Parathyroid adenoma (tissue), 2 donors: ENCODE data around the gene KCTD20.

Experiments
- H2AFZ ChIP-seq: fragments of 300-600 bp; sonication (generic); one replicate; pipeline ENCODE4 v1.7.0; 2017; ENCODE audit warnings: antibody characterized with exemption, mild to moderate bottlenecking
- H3K27ac ChIP-seq: fragments of 300-600 bp; sonication (generic); one replicate; pipeline ENCODE4 v1.7.0; 2017
- H3K27me3 ChIP-seq: fragments of 300-600 bp; sonication (generic); one replicate; pipeline ENCODE4 v1.7.0; 2017; ENCODE audit warnings: low read length; ENCODE audit not compliant: control insufficient read depth, insufficient read depth
- H3K36me3 ChIP-seq: fragments of 300-600 bp; sonication (generic); one replicate; pipeline ENCODE4 v1.7.0; 2017; ENCODE audit warnings: low read length; ENCODE audit not compliant: control insufficient read depth, insufficient read depth
- H3K4me1 ChIP-seq: fragments of 300-600 bp; sonication (generic); one replicate; pipeline ENCODE4 v1.7.0; 2017; ENCODE audit warnings: control low read depth
- H3K4me2 ChIP-seq: fragments of 300-600 bp; sonication (generic); one replicate; pipeline ENCODE4 v1.7.0; 2017; ENCODE audit warnings: low read length
- H3K4me3 ChIP-seq: fragments of 300-600 bp; sonication (generic); one replicate; pipeline ENCODE4 v1.7.0; 2017; ENCODE audit warnings: low read depth, low read length
- H3K79me2 ChIP-seq: fragments of 300-600 bp; sonication (generic); one replicate; pipeline ENCODE4 v1.7.0; 2017; ENCODE audit warnings: control low read depth
- H3K9ac ChIP-seq: fragments of 300-600 bp; sonication (generic); one replicate; pipeline ENCODE4 v1.7.0; 2017; ENCODE audit warnings: mild to moderate bottlenecking
- H3K9me3 ChIP-seq: fragments of 300-600 bp; sonication (generic); one replicate; pipeline ENCODE4 v1.7.0; 2017; ENCODE audit warnings: low read length; ENCODE audit not compliant: control insufficient read depth
- CTCF ChIP-seq: fragments of 300-600 bp; sonication (generic); IDR thresholded peaks from one replicate; pipeline ENCODE4 v1.7.0; 2017; ENCODE audit warnings: antibody characterized with exemption, mild to moderate bottlenecking
- donor health status: primary hyperparathyroidism.

The KCTD20 gene

DNA sequence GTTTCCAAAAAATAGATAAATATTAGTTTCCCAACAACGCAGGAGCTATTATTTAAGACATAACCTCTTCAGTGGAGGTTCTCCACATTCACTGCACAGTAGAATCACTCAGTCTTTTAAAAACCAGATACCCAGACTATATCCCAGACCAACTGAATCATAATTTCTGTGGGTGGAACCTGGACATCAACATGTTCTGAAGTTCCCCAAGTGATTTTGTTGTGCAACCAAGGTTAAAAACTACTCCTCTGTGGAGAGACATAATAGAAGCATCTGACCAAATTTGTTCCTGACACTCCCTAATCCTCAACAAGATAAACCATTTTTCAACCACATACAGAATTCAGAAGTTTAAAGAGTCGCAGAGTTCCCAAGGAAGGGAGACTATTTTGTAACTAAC is 62.2 kb downstream of the KCTD20 start:
- no peaks in the 10 kb centered on the region for H3K79me2 ChIP-seq
- no peak overlapping the region for H3K27ac ChIP-seq
- H3K27me3 ChIP-seq: no peaks in the 10 kb centered on the region
- no peak overlapping the region for H3K4me2 ChIP-seq
- no peak for TF ChIP-seq CTCF
- no peak overlapping the region for H3K4me3 ChIP-seq
- no peak overlapping the region for H3K9ac ChIP-seq
- no peaks in the 10 kb centered on the region for H3K36me3 ChIP-seq
- H2AFZ ChIP-seq: no peak overlapping the region
- no peaks in the 10 kb centered on the region for H3K4me1 ChIP-seq
- no peaks in the 10 kb centered on the region for H3K9me3 ChIP-seq

DNA sequence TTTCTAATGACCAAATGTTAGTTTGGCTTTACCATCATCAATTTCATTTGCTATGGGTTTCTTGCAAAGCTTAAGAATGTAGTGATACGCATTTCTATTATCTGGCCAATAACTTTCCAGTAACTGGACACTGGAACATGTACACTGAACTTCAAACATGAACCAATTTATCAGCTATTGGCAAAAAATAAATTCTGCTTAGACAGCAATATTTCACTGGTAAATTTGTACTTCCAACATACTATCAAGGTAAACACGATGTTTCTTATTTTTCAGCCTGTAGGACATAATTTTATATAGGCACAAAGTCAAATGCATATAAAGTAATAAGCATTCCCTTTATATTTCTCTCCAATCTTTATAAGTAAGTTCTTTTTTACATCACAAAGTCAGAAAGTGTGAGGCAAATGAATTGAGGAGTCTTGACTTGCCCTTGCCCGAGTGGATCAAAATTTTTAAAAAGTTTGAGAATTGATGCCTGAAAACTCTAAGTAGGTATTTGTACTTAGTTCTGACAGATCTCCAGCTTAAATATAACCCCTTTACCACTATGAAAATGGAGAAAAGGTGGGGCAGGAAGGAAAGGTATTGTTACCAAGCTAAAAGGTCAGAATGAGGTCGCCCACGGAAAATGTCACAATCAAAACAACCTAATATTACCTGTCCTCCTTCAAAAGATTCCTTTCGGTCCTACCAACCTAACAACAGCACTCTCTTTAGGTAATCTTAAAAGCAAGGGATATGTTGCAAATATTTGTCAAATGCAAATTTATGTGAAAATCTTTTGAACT is 63.1 kb downstream of the KCTD20 start:
- no peak overlapping the region for H2AFZ ChIP-seq
- no peaks in the 10 kb centered on the region for H3K4me1 ChIP-seq
- no peak overlapping the region for H3K9ac ChIP-seq
- H3K27me3 ChIP-seq: no peaks in the 10 kb centered on the region
- TF ChIP-seq CTCF: no peak
- no peaks in the 10 kb centered on the region for H3K9me3 ChIP-seq
- H3K79me2 ChIP-seq: no peaks in the 10 kb centered on the region
- H3K4me3 ChIP-seq: no peak overlapping the region
- no peak overlapping the region for H3K27ac ChIP-seq
- H3K36me3 ChIP-seq: no peaks in the 10 kb centered on the region
- H3K4me2 ChIP-seq: no peak overlapping the region

DNA sequence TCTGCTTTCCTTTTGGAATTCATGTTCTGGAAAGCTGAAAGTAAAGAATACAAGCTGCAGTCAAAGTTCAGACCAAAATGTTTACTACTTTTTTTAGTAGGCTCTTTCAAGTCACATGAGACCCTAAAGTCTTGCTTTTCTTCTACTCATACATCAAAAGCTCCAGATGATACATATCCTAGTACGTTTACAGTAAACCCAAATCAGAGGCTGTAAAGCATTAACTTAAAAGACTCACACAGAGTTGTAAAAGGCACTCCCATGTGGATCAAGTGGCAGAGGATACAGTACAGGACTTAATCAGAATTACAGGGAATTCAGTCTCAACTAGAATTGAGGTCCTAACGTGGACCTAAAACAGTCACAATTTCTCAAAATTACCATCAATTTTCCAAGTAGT is 63.8 kb downstream of the KCTD20 start:
- no peak overlapping the region for H3K4me3 ChIP-seq
- H3K4me2 ChIP-seq: no peak overlapping the region
- H2AFZ ChIP-seq: no peak overlapping the region
- no peaks in the 10 kb centered on the region for H3K36me3 ChIP-seq
- H3K4me1 ChIP-seq: no peaks in the 10 kb centered on the region
- H3K9ac ChIP-seq: no peak overlapping the region
- H3K9me3 ChIP-seq: no peaks in the 10 kb centered on the region
- TF ChIP-seq CTCF: no peak
- H3K27ac ChIP-seq: no peak overlapping the region
- no peaks in the 10 kb centered on the region for H3K27me3 ChIP-seq
- no peaks in the 10 kb centered on the region for H3K79me2 ChIP-seq

DNA sequence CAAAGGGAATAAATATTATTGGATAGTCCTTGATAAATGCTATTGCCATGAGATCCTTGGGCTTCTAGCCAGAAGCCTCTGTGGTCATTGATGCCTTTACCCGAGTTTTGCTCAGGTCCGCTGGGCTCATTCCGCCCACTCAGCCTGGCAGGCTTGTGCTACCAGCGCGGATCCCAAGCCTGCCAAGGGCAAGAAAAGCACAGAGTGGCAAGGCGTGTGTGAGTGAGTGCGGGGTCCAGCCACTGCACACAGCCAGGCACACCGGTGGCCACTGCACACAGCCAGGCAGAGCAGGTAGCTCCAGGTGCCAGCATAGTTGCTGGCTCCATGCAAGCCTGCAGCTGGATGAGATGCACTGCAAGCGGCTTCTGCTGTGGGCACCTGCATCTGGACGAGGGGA is 65.7 kb downstream of the KCTD20 start:
- H2AFZ ChIP-seq: no peak overlapping the region
- no peaks in the 10 kb centered on the region for H3K36me3 ChIP-seq
- TF ChIP-seq CTCF: no peak
- no peak overlapping the region for H3K4me2 ChIP-seq
- H3K79me2 ChIP-seq: no peaks in the 10 kb centered on the region
- no peak overlapping the region for H3K9ac ChIP-seq
- no peaks in the 10 kb centered on the region for H3K4me1 ChIP-seq
- no peak overlapping the region for H3K4me3 ChIP-seq
- no peaks in the 10 kb centered on the region for H3K27me3 ChIP-seq
- no peak overlapping the region for H3K27ac ChIP-seq
- H3K9me3 ChIP-seq: no peaks in the 10 kb centered on the region

GRCh38 chr6:36510365-36510764 is 67.6 kb downstream of the KCTD20 start:
- H3K27me3 ChIP-seq: no peaks in the 10 kb centered on the region
- no peaks in the 10 kb centered on the region for H3K4me1 ChIP-seq
- H3K4me3 ChIP-seq: no peak overlapping the region
- no peak overlapping the region for H3K9ac ChIP-seq
- H3K79me2 ChIP-seq: no peaks in the 10 kb centered on the region
- H3K27ac ChIP-seq: no peak overlapping the region
- no peaks in the 10 kb centered on the region for H3K9me3 ChIP-seq
- H3K4me2 ChIP-seq: no peak overlapping the region
- H2AFZ ChIP-seq: no peak overlapping the region
- no peak for TF ChIP-seq CTCF
- no peaks in the 10 kb centered on the region for H3K36me3 ChIP-seq
